A673 (cell line): ENCODE measurements around the gene DYNC2LI1.

Source experiments
- EZH2 ChIP-seq: fragments of 200-600 bp; sonication (generic); IDR thresholded peaks from 2 replicates; pipeline ENCODE4 v1.6.1; 2017; ENCODE audit warnings: borderline replicate concordance, low read depth, mild to moderate bottlenecking, mixed read lengths, antibody characterized with exemption, low read length; ENCODE audit not compliant: poor library complexity, severe bottlenecking
- TF ChIP-seq, protein P1 (sequence below): fragments of 300-800, 200-600 bp; sonication (generic); conservative IDR thresholded peaks from 2 replicates; pipeline ENCODE4 v1.5.1; 2017; ENCODE audit warnings: low read depth, mild to moderate bottlenecking, antibody characterized with exemption, low read length, moderate library complexity, mixed read lengths

DNA sequence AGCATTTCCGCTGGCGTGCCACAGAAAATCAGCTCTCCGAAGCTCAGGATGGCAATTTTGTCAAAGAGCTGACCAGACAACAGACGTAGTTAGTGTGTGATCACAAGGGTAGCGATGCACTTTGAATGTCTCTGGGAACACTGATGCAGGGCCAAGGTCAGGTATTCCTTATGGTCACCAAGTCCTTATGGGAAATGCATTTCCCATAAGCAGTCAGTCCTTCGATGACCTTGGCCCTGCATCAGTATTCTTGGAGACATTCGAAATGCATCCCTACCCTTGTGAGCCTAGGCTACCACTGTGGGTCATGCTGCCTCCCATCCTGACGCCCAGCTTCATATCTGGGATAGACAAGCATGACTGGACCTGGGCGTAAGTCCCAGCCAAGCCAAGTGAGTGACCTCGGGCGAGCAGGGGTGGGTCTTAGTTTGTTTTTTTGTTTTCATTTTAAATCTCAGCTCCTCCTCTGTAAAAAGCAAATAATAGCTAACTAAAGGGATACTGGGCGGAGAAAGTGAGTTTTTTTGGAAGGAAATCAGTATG lies 51.2 kb downstream of the DYNC2LI1 start:
- TF ChIP-seq, protein P1, sequence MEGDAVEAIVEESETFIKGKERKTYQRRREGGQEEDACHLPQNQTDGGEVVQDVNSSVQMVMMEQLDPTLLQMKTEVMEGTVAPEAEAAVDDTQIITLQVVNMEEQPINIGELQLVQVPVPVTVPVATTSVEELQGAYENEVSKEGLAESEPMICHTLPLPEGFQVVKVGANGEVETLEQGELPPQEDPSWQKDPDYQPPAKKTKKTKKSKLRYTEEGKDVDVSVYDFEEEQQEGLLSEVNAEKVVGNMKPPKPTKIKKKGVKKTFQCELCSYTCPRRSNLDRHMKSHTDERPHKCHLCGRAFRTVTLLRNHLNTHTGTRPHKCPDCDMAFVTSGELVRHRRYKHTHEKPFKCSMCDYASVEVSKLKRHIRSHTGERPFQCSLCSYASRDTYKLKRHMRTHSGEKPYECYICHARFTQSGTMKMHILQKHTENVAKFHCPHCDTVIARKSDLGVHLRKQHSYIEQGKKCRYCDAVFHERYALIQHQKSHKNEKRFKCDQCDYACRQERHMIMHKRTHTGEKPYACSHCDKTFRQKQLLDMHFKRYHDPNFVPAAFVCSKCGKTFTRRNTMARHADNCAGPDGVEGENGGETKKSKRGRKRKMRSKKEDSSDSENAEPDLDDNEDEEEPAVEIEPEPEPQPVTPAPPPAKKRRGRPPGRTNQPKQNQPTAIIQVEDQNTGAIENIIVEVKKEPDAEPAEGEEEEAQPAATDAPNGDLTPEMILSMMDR, result no peak
- TF ChIP-seq EZH2, result no peak
